Sciatic nerve (tissue), 2 donors: ENCODE results near the gene PDLIM1. TPM values are rescaled to one million over a fixed set of nuclear protein-coding genes. Genes with fewer than 3 reads are reported as not detected.
A peak's percentile ranks its signal among the peaks of the same experiment; 100 is the strongest.

Experiments used
- ATAC-seq: fragments of 200-7000 bp; cut with Tn5 transposase; one replicate; pipeline ENCODE4 v1.9.1; 2020; ENCODE audit warnings: mild to moderate bottlenecking, moderate library complexity
- DNase-seq: peaks from one replicate; pipeline ENCODE4 v3.0.0-alpha.2; 2020; ENCODE audit warnings: low spot score
- intact Hi-C: fragments of 100-400 bp; cut with DNase I; formaldehyde crosslinking; loops from one replicate; pipeline ENCODE4 v1.14.2; 2022
- total RNA-seq: library from RNA; stranded (reverse); fragmentation: NEBNext Ultra II Directional; extraction: Animal tissue kit (Norgen Biotek cat#: 25700); gene quantifications from one replicate; pipeline ENCODE4 v1.2.1, GENCODE V29; 2021
- donor health status: DM: no; HTN: no; CAD: no.
- donor health status: DM: no; HTN: no; CAD: no.

PDLIM1 gene
- total RNA-seq, 1 donor from 2014 or later = 138 TPM

GRCh38 chr10:95276367-95277200 lies 14.2 kb downstream of the PDLIM1 start:
- no peak for ATAC-seq
- no peak for DNase-seq
- intact Hi-C loops = no loop called here

- intact Hi-C loops = no loop called here
- no peak for ATAC-seq
- DNase-seq = no peak
These were observed 15.0 kb downstream of the PDLIM1 start for GRCh38 chr10:95275726-95276366.

- DNase-seq = no peak
- intact Hi-C loops = no loop called here
These were observed 17.1 kb downstream of the PDLIM1 start for GRCh38 chr10:95273393-95274312.

GRCh38 chr10:95268438-95268837 lies 22.4 kb downstream of the PDLIM1 start:
- no peak for DNase-seq
- intact Hi-C loops = no loop called here

More at GRCh38 chr10:95273393-95274312, 17.1 kb downstream of the PDLIM1 start:
- peak; percentile 86 for ATAC-seq

GRCh38 chr10:95267251-95267650 lies 23.6 kb downstream of the PDLIM1 start:
- ATAC-seq (no peak), DNase-seq (no peak)
- intact Hi-C loops = no loop called here

More at GRCh38 chr10:95268438-95268837, 22.4 kb downstream of the PDLIM1 start:
- ATAC-seq = no peak

GRCh38 chr10:95266674-95267095 lies 24.1 kb downstream of the PDLIM1 start:
- peak; percentile 79 for ATAC-seq
- DNase-seq = no peak
- intact Hi-C loops = no loop called here

- no peak for ATAC-seq
- DNase-seq = no peak
- intact Hi-C loops = no loop called here
These were observed 25.2 kb downstream of the PDLIM1 start for GRCh38 chr10:95265572-95265971.

- ATAC-seq = no peak
These were observed 26.4 kb downstream of the PDLIM1 start for GRCh38 chr10:95264227-95265051.

GRCh38 chr10:95263864-95264226 lies 27.0 kb downstream of the PDLIM1 start:
- DNase-seq (no peak), ATAC-seq (no peak)
- intact Hi-C loops = no loop called here

More at GRCh38 chr10:95264227-95265051, 26.4 kb downstream of the PDLIM1 start:
- intact Hi-C loops = no loop called here
- no peak for DNase-seq

GRCh38 chr10:95262763-95263518 lies 27.9 kb downstream of the PDLIM1 start:
- intact Hi-C loops = no loop called here
- ATAC-seq (no peak), DNase-seq (no peak)

- intact Hi-C loops = no loop called here
- no peak for ATAC-seq
- DNase-seq = no peak
These were observed 28.9 kb downstream of the PDLIM1 start for GRCh38 chr10:95261926-95262325.

GRCh38 chr10:95260909-95261552 lies 29.8 kb downstream of the PDLIM1 start:
- ATAC-seq (no peak), DNase-seq (no peak)
- intact Hi-C loops = no loop called here

GRCh38 chr10:95260397-95260881 lies 30.4 kb downstream of the PDLIM1 start:
- ATAC-seq (peak; percentile 49), DNase-seq (no peak)
- intact Hi-C loops = no loop called here

- intact Hi-C loops = no loop called here
- no peak for DNase-seq
- ATAC-seq = no peak
These were observed 33.0 kb downstream of the PDLIM1 start for GRCh38 chr10:95257849-95258248.

GRCh38 chr10:95256268-95256667 lies 34.5 kb downstream of the PDLIM1 start:
- DNase-seq = no peak
- intact Hi-C loops = no loop called here
- ATAC-seq = no peak

- ATAC-seq (no peak), DNase-seq (no peak)
- intact Hi-C loops = no loop called here
These were observed 36.2 kb downstream of the PDLIM1 start for GRCh38 chr10:95254629-95255028.

- intact Hi-C loops = no loop called here
- DNase-seq = no peak
- no peak for ATAC-seq
These were observed 37.1 kb downstream of the PDLIM1 start for GRCh38 chr10:95253686-95254085.
